Stomach smooth muscle (tissue), 2 donors: Measurements from ENCODE around the gene EXOC2.

Experiments
- H3K27ac ChIP-seq: one replicate; pipeline ENCODE4 v1.7.0; 2013; ENCODE audit warnings: mild to moderate bottlenecking, low read length, inconsistent platforms
- H3K27me3 ChIP-seq, 2 donors: one replicate each; pipeline ENCODE4 v1.7.0; 2013; ENCODE audit warnings: low read length in 2 of 2; ENCODE audit not compliant: insufficient read depth in 2 of 2, control insufficient read depth in 1 of 2
- H3K36me3 ChIP-seq, 2 donors: one replicate each; pipeline ENCODE4 v1.7.0; 2013; ENCODE audit warnings: low read length in 2 of 2; ENCODE audit not compliant: control insufficient read depth in 2 of 2, insufficient read depth in 2 of 2
- H3K4me1 ChIP-seq: one replicate; pipeline ENCODE4 v1.7.0; 2013; ENCODE audit warnings: low read length; ENCODE audit not compliant: control insufficient read depth, insufficient read depth
- H3K4me3 ChIP-seq, 2 donors: one replicate each; pipeline ENCODE4 v1.7.0; 2013; ENCODE audit warnings: low read length in 2 of 2
- H3K9ac ChIP-seq, 2 donors: one replicate each; pipeline ENCODE4 v1.7.0; 2013; ENCODE audit warnings: low read length in 2 of 2, mild to moderate bottlenecking in 1 of 2
- H3K9me3 ChIP-seq, 2 donors: one replicate each; pipeline ENCODE4 v1.7.0; 2013; ENCODE audit warnings: low read length in 2 of 2; ENCODE audit not compliant: control insufficient read depth in 2 of 2
- donor health status: healthy.
- donor health status: Pancreatic carcinoma.

Gene EXOC2

GRCh38 chr6:692858-693722 is at the start of gene EXOC2:
EXOC2 (minus strand) TSS chr6:693139; CDS start chr6:637818, 55,321 bp downstream.
- peak within 1 kb of the TSS; percentile 93 to 96 for H3K4me3 ChIP-seq
- H3K27me3 ChIP-seq = no peaks in the 10 kb centered on the region
- peak within 1 kb of the TSS; percentile 18 for H3K27ac ChIP-seq
- H3K4me1 ChIP-seq = peaks cover 19% of the 10 kb centered on the region
- peak within 1 kb of the TSS; percentile 86 to 87 for H3K9ac ChIP-seq
- H3K9me3 ChIP-seq = no peaks in the 10 kb centered on the region
- no peaks in the 10 kb centered on the region for H3K36me3 ChIP-seq

GRCh38 chr6:741410-742339 is 48.7 kb upstream of the EXOC2 start:
- Histone ChIP-seq H3K9me3 (no peaks in the 10 kb centered on the region), H3K4me1 (no peaks in the 10 kb centered on the region), H3K27ac (no peak overlapping the region), H3K27me3 (no peaks in the 10 kb centered on the region), H3K36me3 (no peaks in the 10 kb centered on the region), H3K4me3 (no peak overlapping the region), H3K9ac (no peak overlapping the region)

GRCh38 chr6:736657-737446 is 43.9 kb upstream of the EXOC2 start:
- no peaks in the 10 kb centered on the region for H3K27me3 ChIP-seq
- H3K9ac ChIP-seq = no peak overlapping the region
- H3K27ac ChIP-seq = no peak overlapping the region
- H3K4me3 ChIP-seq = no peak overlapping the region
- peaks cover 5% of the 10 kb centered on the region for H3K4me1 ChIP-seq
- no peaks in the 10 kb centered on the region for H3K36me3 ChIP-seq
- no peaks in the 10 kb centered on the region for H3K9me3 ChIP-seq

GRCh38 chr6:733431-734219 is 40.7 kb upstream of the EXOC2 start:
- Histone ChIP-seq H3K27me3 (peaks cover 0 to 2% of the 10 kb centered on the region in 2 donors), H3K27ac (no peak overlapping the region), H3K9ac (no peak overlapping the region), H3K36me3 (no peaks in the 10 kb centered on the region), H3K4me3 (peak overlapping the region in 1 of 2 donors; percentile 17), H3K4me1 (peaks cover 5% of the 10 kb centered on the region), H3K9me3 (no peaks in the 10 kb centered on the region)

- Histone ChIP-seq H3K4me1 (peaks cover 5% of the 10 kb centered on the region), H3K4me3 (no peak overlapping the region), H3K27me3 (peaks cover 2% of the 10 kb centered on the region in 2 donors), H3K27ac (no peak overlapping the region), H3K9ac (no peak overlapping the region), H3K9me3 (no peaks in the 10 kb centered on the region), H3K36me3 (no peaks in the 10 kb centered on the region)
These were observed 39.0 kb upstream of the EXOC2 start for GRCh38 chr6:731924-732323.

GRCh38 chr6:729606-730320 is 36.8 kb upstream of the EXOC2 start:
- Histone ChIP-seq H3K27ac (no peak overlapping the region), H3K36me3 (no peaks in the 10 kb centered on the region), H3K4me3 (no peak overlapping the region), H3K4me1 (peaks cover 5% of the 10 kb centered on the region), H3K9me3 (no peaks in the 10 kb centered on the region), H3K27me3 (peaks cover 2% of the 10 kb centered on the region in 2 donors), H3K9ac (no peak overlapping the region)

- Histone ChIP-seq H3K4me3 (no peak overlapping the region), H3K27me3 (peaks cover 2% of the 10 kb centered on the region in 2 donors), H3K4me1 (no peaks in the 10 kb centered on the region), H3K9ac (no peak overlapping the region), H3K9me3 (no peaks in the 10 kb centered on the region), H3K36me3 (no peaks in the 10 kb centered on the region), H3K27ac (no peak overlapping the region)
These were observed 34.9 kb upstream of the EXOC2 start for GRCh38 chr6:727856-728255.

- peaks cover 0 to 2% of the 10 kb centered on the region in 2 donors for H3K27me3 ChIP-seq
- no peak overlapping the region for H3K4me3 ChIP-seq
- no peaks in the 10 kb centered on the region for H3K36me3 ChIP-seq
- H3K4me1 ChIP-seq = no peaks in the 10 kb centered on the region
- no peak overlapping the region for H3K9ac ChIP-seq
- no peak overlapping the region for H3K27ac ChIP-seq
- H3K9me3 ChIP-seq = no peaks in the 10 kb centered on the region
These were observed 30.6 kb upstream of the EXOC2 start for GRCh38 chr6:723540-723939.

- Histone ChIP-seq H3K27me3 (no peaks in the 10 kb centered on the region), H3K4me1 (no peaks in the 10 kb centered on the region), H3K36me3 (no peaks in the 10 kb centered on the region), H3K27ac (no peak overlapping the region), H3K9me3 (no peaks in the 10 kb centered on the region), H3K9ac (no peak overlapping the region), H3K4me3 (no peak overlapping the region)
These were observed 29.7 kb upstream of the EXOC2 start for GRCh38 chr6:722608-723007.
